Fibroblast of lung (primary cell): ENCODE measurements around the gene GLUL.

Experiments used
- CTCF ChIP-seq, 2 donors: IDR thresholded peaks in 1 of 2; conservative IDR thresholded peaks in 1 of 2; 1 replicate in 1 of 2; 2 replicates in 1 of 2; pipeline ENCODE4 v1.5.1; 2011 to 2012; ENCODE audit warnings: low read length in 2 of 2, control low read depth in 1 of 2, inconsistent platforms in 1 of 2, low read depth in 1 of 2, mild to moderate bottlenecking in 1 of 2
- EZH2 ChIP-seq: IDR thresholded peaks from 2 replicates; pipeline ENCODE4 v1.5.1; 2012; ENCODE audit warnings: low read length, control low read depth, mild to moderate bottlenecking; ENCODE audit errors: missing control alignments

- no peak for TF ChIP-seq CTCF (conservative IDR thresholded peaks at IDR 0.05 in 1 of 2, IDR thresholded peaks at IDR 0.05 in 1 of 2; ENCODE audit: low read depth in 1 of 2, low read length in 2 of 2)
- no peak for TF ChIP-seq EZH2
Measured at GRCh38 chr1:182415789-182416188, 24.2 kb upstream of the GLUL start.
